Activated T-cell treated with anti-CD3 and anti-CD28 coated beads for 4 hours (primary cell): Measurements from ENCODE around the gene PHC1.
"Not testable (repeated sequence)": the region's sequence is repeated elsewhere in the genome, so short reads cannot be mapped to it uniquely, and the experiment has no call there.

ENCODE experiments used
- DNase-seq: peaks from one replicate; pipeline ENCODE4 v3.0.0-alpha.2; 2020

PHC1 gene

DNA sequence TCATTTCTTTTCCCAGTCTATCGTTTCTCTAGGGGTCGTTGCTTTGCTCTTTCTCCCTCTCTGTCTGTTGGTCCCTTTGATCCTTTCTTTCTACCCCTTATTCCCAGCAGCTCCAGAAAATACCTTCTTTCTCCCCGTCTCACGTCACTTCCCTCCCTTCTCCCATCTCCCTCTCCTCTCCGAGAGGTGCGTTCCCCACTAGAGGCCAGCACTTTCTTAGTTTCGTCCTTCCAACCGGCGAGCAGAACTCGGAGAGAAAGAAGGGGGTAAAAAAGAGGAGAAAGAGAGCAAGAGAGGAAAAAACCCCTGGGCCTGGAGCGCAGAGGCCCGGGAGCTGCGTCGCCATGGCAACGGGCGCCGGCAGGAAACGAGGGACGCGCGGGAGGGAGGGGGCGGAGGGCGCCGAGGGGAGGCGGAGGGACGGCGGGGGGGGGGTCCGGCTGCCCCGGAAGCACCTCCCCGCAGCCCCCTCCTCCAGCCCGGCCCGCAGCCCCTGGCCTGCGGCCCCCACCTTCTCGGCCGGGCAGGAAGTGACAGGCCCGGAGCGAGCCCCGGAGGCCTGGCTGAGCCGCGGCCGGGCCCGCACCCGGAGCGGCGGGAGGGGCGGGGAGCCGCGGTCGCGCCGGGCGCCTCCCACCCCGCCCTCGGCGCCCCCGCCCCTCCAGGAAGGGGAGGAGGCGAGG, at the start of gene PHC1:
PHC1 (plus strand) TSS at position 477 of the 683 bp plus-strand sequence. CDS start 3,169 bp downstream, outside the sequence.
- peak; percentile 68 for DNase-seq

DNA sequence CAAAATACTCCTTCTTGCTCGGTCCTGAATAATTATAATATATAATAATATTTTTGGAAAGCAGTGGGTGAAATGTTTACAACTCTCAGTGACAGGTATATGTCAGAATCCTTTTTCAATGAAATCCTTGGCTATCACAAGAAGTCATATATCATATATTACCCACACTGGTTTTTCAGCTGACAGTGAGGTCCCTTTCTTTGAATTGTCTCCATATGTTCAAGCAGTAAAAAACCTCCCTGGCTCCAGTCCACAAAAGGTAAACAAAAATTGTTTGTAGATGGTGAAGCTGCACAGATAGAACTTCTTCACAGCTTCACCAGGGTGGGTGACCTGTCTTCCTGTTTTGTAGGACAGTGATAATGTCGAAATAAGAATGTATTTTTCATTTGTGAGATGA, 47.9 kb upstream of the PHC1 start:
- DNase-seq, result no peak

DNA sequence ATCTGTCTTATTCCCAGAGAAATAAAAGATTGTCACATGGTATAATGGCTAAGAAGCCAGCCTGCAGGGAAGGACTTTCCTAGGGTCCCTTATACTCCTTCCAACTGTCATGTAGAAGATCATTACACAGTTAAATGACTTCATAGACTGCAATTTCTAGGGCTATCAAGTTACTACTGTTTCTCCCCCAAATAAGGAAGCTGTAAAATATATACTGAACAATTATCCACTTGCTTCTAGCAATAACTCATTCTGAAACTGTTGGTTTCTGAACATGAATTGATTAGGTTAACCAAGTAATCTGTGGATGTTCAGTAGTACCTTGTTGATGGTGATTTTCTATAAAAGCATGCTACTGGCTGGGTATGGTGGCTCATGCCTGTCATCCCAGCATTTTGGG, 47.3 kb upstream of the PHC1 start:
- no peak for DNase-seq

DNA sequence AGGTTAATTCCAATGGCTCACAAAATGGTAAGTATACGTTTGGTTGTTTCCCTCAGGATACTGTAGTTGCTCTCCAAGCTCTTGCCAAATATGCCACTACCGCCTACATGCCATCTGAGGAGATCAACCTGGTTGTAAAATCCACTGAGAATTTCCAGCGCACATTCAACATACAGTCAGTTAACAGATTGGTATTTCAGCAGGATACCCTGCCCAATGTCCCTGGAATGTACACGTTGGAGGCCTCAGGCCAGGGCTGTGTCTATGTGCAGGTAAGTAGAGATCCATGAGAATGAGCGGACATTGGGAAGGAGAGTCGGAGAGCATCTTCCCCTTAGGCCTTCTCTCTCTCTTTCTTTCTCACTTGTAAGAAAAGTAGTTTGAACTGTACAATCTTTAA, 46.5 kb upstream of the PHC1 start:
- DNase-seq, result no peak

DNA sequence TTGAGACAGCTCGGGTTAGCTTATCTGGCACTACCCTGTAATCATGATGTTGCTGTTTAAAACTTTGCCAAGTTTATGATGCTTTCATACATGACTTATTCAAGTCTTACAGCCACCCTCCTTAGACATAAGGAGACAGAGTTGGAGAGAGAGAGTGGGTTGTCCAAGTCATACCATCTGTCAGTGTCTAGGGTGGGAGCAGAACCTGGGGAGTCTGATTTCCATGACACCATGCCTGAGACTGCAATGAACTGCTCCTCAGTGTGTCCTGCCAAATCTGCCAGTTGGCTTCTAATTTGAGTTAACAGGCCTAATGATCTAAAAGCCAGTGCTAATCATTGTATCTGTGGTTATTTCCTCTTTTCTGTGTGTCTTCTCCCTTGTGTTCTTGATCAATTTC, 43.7 kb upstream of the PHC1 start:
- DNase-seq, result no peak

DNA sequence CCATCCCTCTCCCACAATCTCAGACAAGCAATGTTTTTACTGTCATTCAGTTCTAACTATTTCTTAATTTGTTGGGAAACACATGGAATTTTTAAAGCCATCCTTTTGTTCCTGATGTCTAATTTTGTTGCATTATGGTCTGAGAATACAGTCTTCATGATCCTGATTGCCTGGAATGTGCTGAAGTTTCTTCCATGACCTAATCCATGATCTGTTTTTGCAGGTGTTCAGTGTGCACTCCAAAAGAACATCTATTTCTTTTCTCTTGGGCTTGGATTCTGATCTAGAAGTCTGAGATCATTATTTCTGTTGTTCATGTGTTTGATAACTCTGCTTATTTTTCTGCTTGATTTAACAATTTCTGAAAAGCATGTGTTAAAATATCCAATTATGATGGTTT, 43.2 kb upstream of the PHC1 start:
- no peak for DNase-seq

DNA sequence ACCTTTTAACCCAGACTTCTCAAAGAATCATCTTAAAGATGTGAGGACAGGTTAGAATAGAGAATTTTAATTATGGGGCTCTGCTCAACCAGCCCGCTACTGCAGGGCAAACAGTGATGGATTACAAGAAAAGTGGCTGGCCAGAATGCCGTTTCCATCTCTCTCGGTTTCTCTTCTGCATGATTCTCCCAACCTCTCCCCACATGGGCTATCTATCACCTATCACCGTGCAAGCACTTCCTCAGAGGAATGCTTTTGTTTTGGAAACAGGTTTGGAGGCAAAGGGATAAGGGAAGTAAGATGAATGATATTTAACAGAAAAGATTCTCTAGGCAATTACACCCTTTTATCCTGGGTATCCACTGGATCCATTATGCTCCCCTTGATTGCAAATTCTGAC, 37.4 kb upstream of the PHC1 start:
- DNase-seq, result no peak

DNA sequence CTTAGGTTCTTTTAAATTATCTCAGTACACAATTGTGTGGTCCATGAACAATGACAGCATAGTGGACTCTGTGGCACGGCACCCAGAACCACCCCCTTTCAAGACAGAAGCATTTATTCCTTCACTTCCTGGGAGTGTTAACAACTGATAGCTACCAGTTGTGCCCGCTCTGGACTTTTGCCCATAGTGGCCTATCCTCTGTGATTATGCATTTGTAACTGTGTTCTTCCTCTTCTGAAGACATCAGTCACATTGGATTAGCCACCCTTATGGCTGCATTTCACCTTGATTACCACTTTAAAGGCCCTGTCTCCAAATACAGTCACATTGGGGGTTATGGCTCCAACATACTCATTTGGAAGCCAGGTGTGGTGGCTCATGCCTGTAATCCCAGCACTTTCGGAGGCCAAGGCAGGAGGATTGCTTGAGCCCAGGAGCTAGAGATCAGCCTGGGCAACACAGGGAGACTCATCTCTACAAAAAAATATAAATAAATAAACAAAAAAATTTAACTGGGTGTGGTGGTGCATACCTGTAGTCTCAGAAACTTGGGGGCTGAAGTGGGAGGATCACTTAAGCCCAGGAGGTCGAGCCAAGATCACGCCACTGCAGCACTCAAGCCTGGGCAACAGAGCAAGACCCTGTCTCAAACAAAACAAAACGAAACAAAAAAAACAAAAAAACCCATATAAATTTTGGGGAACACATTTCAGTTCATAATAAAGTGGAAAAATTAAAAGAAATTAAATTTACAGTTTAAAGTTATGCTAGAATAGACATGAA, 27.6 kb upstream of the PHC1 start:
- DNase-seq, result no peak

DNA sequence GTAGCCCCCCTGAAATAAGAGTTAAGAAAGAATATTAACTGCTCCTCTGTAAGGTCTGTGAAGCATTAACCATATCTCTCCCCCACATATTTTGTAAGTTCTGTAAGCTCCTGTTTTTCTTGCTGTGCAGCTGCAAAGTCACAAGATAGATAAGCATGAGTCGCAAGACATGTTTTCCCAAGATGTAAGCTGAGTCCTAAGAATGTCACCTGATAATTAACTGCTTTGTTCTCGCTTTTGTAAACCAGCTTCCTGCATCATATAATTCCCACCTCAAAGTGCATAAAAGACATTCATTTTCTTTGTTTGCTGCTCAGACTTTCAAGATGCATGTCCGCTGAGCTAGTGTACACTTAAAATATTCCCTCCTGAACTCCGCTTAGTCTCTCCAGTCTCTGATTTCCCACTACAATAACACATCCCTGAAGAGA, 27.0 kb upstream of the PHC1 start:
- no peak for DNase-seq

DNA sequence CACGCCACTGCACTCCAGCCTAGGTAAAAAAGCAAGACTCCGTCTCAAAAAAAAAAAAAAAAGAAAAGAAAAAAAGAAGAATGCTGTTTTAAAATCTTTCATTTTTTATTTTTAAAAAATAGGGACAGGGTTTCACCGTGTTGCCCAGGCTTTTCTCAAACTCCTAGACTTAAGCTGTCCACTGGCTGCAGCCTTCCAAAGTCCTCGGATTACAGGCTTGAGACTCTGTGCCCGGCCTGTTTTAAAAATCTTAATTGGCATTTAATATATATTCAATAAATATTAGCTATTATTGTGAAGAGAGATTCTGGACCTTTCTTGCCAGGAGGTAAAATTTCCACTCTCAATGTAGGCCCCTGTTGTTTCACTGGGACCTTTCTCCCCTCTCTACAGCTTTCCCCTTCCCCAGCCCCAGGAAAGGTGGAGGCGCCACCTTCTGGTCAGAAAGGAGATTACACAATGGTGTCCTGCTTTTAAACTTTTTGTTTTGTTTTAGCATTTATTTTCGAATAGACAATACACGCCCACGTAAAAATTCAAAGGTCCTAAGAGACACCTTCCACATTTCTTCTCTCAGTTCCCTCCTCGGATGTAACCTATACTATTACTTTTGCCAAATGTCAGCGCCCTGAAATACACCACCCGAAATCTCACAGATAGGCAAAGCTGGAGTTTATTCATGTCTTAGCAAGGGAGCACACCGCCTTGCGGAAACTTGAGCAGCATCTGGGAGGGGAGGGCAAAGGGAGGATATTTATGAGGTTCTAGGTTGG, 23.8 kb upstream of the PHC1 start:
- peak; percentile 58 for DNase-seq

DNA sequence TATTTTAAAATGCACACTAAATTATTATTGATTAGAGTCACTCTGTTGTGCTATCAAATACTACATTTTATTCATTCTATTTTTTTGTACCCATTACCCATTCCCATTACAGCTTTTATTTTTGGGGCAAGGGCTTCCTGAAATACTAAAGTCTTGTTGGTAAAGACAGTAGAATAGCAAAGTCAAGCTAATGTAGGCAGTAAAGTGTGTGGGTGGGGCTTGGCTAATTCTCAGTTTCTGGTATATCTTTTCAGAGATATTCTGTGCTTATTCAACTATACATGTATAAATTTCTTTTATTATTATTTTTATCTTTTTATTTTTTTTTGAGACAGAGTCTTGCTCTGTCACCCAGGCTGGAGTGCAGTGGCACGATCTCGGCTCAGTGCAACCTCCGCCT, 22.3 kb upstream of the PHC1 start:
- DNase-seq, result no peak

DNA sequence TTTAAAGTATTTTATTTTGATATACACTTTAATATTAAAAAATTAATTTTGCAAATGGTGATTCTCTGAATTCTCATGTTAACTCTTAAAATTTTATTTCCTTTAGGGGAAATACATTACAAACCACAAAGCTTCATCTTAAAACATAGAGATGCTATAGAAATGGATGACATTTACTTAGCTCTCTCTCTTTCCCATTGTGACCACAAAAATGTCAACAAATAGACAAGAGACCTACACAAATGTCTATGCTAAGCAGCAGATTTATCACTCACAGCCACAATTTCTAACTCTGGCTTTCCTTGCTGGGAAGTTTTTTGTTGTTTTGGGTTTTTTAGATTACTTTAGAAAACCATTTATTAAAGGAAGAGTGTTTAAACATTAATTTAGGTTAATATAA, 19.9 kb upstream of the PHC1 start:
- no peak for DNase-seq

DNA sequence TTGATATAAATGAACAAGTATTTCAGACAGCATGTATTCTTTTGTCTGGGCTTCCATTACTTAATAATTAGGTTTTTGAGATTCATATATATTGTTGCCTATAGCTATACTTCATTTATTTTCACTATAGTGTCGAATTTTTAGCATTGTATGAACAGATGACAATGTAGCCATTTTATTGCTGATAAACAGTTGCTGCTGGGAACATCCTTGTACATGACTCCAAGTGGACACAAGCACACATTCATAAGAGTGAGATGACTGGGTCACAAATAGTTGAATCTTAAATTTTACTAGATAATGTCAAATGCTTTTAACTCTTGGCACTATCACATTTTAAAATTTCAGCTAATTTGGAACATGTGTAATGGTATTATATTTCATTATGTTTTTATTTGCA, 19.3 kb upstream of the PHC1 start:
- no peak for DNase-seq

DNA sequence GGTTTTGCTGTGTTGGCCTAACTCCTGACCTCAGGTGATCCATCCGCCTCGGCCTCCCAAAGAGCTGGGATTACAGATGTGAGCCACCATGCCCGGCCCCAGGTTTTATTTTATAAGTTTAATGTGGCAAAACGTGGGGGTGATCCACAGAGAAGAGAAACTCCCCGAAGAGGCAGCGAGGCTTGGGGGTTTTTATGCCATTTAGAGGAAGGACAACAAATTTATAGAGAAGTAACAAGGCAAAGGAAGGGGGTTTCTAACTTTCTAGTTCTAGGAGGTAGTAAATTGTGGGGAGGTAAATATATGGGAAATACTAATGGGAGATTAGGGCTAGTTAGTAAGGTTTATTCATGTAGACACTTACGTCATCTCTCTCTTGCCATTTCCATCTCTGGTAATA, 17.2 kb upstream of the PHC1 start:
- no peak for DNase-seq

DNA sequence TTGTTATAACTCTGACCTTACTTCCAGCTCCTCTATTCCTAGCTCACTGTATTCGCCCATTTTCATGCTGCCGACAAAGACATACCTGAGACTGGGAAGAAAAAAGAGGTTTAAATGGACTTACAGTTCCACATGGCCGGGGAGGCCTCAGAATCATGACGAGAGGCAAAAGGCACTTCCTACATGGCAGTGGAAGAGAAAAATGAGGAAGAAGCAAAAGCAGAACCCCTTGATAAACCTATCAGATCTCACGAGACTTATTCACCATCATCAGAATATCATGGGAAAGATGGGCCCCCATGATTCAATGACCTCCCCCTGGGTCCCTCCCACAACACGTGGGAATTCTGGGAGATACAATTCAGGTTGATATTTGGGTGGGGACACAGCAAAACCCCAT, 14.5 kb upstream of the PHC1 start:
- no peak for DNase-seq

DNA sequence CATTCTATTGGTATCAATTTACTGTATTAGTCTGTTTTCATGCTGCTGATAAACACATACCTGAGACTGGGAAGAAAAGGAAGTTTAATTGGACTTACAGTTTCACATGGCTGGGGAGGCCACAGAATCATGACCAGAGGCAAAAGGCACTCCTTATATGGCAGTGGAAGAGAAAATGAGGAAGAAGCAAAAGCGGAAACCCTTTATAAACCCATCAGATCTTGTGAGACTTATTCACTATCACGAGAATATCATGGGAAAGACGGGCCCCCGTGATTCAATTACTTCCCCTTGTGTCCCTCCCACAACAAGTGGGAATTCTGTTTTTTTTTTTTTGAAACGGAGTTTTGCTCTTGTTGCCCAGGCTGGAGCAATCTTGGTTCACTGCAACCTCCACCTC, 11.6 kb upstream of the PHC1 start:
- not testable (repeated sequence) for DNase-seq

DNA sequence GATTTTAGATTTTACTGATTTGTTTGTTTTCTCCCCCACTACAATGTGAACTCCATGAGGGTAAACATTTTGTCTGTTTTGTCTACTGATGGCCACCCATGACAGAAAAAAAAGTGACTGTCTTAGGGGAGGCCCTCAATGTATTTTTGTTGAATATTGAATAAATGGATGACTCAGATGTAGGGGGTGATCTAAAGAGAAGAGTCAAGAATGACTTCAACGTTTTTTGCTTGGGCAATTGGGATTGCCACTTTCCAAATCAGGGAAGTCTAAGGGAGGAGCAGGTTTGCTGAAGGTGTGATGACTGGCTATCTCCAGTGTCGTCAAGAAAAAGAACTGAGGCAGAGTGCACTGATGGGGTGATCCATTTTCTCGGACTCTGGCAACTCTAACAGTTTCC, 10.7 kb upstream of the PHC1 start:
- DNase-seq, result no peak

DNA sequence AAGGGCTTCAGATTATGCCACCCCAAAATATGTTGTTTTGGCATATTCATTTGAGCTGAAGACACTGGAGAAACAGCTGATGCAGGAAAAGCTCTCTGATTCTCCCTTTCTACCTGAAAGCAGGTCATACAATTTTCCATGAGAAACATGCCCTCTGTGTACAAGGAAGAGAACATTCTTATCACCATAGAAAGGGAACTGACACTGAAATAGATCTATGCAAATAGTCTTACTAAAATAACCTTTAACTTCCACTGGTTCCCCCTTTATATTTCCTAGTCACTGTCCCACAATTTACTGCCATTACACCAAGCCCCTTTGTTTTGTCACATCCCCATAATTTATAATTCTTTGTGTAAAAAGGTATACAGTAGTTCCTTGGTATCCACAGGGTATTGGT, 9.6 kb upstream of the PHC1 start:
- DNase-seq, result no peak

DNA sequence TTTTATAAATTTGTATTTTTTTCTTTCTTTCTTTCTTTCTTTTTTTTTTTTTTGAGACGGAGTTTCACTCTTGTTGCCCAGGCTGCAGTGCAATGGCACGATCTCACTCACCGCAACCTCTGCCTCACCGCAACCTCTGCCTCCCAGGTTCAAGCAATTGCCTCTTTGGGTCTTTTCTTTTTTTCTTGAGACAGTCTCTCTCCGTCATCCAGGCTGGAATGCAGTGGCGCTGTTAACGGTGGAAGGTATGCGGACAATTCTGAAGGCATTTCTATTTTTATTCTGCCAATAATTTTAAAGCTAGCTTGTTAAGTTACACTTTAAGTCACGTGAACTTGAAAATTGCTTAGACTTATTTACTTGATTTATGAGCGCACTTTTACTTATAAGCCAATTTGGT, 8.8 kb upstream of the PHC1 start:
- DNase-seq, result no peak

DNA sequence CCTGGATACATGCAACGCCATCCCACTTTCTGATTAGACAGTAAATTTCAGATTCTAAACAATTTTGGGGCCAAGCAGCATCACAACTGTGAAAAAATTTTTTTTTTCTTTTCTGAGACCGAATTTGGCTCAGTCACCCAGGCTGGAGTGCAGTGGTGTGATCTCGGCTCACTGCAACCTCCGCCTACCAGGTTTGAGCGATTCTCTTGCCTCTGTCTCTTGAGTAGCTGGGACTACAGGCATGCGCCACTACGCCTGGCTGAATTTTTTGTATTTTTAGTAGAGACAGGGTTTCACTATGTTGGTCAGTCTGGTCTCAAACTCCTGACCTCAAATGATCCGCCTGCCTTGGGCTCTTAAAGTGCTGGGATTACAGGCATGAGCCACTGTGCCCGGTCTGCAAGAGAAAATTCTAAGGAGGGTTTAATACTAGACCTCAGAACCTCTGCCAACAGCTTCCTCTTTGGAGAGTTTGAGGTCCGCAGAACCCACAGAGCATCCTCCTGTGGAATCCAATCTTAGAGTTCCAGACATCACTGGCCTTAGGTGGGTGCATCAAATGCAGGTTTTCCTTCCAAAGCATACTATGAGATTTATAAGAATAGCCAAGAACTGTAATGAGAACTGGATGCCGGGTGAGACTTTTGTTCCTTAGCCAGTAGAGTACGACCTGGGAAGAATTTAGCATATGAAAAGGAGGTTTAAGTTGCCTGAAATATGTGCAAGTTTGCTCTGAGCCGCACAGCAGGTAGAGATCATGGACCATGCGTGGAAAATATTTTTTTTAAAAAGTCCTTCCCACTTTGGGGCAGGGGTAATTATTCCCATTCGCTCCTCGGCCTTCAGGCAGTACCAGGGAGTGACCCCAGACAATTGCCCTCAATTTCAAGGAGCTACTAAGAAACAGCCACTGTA, 7.8 kb upstream of the PHC1 start:
- no peak for DNase-seq

DNA sequence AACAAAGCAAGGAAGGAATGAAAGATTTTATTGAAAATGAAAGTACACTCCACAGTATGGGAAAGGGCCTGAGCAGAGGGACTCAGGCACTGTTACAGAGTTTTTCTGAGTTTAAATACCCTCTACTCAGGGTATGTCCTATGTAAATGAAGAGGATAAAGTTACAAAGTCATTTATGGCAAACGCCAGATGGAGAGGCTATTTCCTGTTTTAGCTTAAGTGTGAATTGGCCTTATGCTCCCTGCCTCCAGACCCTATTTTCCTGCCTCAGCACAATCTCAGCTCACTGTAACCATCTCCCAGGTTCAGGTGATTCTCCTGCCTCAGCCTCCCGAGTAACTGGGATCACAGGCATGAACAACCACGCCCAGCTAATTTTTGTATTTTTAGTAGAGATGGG, 6.8 kb upstream of the PHC1 start:
- DNase-seq, result no peak

DNA sequence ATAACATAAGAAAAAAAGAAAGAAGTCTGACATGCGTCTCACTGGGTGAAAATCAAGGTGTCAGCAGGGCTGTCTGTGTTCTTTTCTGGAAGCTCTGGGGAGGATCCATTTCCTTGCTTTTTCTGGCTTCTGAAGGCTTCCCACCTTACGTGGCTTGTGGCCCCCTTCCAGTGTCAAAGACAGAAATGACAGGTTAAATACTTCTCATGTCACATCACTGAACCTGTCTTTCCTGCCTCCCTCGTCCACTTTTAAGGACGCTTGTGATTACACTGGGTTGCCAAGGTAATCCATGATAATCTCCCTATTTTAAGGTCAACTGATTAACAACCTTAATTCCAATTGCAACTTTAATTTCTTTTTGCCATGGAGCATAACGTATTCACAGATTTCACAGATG, 4.6 kb upstream of the PHC1 start:
- no peak for DNase-seq
